Bone marrow (tissue), 2 donors: ENCODE measurements around the gene FSD1.
"Not testable (repeated sequence)": the region's sequence is repeated elsewhere in the genome, so short reads cannot be mapped to it uniquely, and the experiment has no call there.

ENCODE experiments used
- DNase-seq, 2 donors: peaks; one replicate each; lab custom pipeline; 2025; lab: John Stamatoyannopoulos, UW

The FSD1 gene

DNA sequence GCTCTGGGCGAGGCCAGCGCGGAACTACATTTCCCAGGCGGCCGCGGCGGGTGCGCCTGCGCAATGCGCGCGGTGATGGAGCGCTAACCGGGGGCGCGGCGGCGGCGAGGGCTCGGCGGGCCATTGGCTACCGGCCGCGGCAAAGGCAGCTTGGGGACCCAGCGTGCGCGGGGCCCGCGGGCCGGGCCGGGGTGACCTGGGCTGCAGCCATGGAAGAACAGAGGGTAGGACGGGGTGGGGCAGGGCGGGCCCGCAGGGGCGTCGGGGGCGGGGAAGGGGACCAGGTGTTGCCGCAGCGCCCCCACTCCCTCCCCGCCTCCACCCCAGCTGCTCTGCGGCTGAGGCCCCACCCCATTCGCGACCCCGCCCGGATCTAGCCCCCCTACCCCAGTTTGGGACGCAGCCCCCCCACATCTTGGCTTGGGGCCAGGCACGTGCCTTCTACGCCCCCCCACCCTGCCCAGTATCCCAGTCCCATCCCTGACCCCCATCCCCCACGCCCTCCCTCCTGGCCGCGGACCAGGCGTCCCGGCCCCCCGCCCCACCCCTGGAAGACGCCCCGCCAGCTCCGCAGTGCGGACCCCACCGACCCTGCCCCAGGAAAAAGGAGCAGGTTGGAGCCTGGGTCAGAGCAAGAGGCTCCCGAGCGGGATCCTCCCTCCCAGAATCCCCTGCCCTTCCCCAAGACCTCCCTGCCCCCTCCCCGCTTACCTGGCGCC, at the start of gene FSD1:
Gene FSD1 (plus strand): TSS at position 61 of the 719 bp plus-strand sequence. CDS start 149 bp downstream, at position 210.
- DNase-seq: no peak

DNA sequence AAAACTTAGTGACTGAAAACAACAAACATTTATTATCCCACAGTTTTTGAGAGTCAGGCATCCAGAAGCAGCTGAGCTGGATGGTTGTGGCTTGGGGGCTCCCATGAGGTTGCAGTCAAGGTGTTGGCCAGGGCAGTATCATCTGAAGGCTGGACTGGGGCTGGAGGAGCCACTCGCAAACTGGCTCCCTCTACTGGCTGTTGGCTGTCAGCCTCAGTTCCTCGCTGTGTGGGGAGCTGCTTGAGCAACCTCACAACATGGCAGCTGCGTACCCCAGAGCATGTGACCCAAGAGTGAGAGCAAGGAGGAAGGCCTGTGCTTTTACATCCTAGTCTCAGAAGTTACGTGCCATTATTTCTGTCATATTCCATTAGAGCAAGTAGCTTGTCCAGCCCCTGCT, 47.8 kb upstream of the FSD1 start:
- DNase-seq: no peak

GRCh38 chr19:4257025-4257424, 47.4 kb upstream of the FSD1 start:
- DNase-seq: no peak

- no peak for DNase-seq
Observed at GRCh38 chr19:4258181-4258580, 46.2 kb upstream of the FSD1 start.

DNA sequence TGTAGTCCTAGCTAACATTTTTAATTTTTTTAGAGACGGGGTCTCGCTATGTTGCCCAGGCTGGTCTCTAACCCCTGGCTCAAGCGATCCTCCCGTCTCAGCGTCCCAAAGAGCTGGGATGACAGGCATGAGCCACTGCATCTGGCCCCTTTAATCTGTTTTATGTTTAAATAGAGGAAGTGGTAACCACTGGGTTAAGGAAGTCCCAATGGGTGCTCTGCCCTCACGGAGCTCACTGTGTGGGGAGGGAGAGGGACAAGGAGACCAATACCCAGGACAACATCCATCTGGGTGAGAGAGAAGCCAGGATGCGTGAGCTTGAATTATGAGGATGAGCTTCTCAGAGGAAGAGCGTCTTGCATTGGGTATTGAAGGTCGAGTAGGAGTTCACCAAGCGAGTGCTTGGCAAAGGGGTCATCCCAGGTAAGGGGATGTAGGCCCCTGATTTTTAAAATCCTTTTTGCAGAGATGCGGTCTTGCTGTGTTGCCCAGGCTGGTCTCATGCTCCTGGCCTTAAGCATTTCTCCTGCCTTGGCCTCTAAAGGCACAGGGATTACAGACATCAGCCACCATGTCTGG, 43.7 kb upstream of the FSD1 start:
- DNase-seq: no peak

GRCh38 chr19:4264812-4265211, 39.6 kb upstream of the FSD1 start:
- DNase-seq: no peak

- no peak for DNase-seq
Observed at GRCh38 chr19:4266253-4267000, 38.0 kb upstream of the FSD1 start.

- DNase-seq: no peak
Observed at GRCh38 chr19:4267101-4267900, 37.1 kb upstream of the FSD1 start.

- no peak for DNase-seq
Observed at GRCh38 chr19:4267901-4268815, 36.2 kb upstream of the FSD1 start.

DNA sequence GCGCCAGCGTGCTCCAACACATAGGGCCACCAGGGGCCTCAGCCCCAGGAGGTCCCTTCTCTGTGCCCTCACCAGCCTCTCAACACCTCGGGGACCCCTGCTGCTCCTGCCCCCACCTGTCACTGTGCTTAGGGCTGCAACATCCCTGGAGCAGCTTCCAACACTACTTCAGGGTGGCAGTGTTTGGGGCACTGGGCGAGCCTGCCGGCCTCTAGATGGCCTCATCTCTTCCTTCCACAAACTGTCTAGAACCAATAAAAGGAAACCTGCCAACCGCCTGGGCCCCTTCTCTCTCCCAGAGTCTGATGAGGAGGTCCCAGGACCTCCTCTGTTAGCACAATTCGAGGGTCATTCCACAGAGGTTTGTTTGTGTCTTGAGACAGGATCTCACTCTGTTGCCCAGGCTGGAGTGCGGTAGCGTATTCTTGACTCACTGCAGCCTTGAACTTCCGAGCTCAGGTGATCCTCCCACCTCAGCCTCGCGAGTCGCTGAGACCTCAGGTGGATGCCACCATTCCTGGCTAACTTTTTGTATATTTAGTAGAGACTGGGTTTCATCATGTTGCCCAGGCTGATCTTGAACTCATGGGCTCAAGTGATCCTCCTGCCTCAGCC, 35.5 kb upstream of the FSD1 start:
- DNase-seq: no peak

GRCh38 chr19:4272894-4273293, 31.5 kb upstream of the FSD1 start:
- DNase-seq: no peak

- DNase-seq: not testable (repeated sequence)
Observed at GRCh38 chr19:4274321-4274686, 30.1 kb upstream of the FSD1 start.

DNA sequence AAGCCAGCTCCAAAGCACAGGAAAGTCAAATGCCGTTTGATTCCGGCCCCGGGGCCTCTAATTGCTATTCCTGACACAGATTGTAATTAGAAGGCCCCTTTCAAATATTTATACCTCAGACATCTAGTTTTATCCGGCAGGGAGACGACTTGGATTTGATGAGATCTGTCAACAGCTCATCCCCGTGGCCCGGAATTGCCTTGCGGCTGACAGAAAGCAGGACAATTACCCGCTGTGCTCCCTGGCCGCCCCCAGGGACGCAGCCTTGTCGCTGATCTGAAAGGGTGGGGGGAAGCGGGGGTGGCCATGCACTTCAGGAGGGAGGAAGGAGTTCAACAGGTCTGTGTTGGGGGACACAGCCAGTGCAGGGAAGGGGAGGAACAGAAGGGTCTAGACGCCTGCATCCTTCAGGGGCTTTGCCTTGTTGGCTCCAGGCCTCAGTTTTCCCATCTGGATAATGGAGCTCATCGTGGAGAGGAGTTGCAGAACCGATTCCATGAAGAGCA, 27.2 kb upstream of the FSD1 start:
- no peak for DNase-seq

DNA sequence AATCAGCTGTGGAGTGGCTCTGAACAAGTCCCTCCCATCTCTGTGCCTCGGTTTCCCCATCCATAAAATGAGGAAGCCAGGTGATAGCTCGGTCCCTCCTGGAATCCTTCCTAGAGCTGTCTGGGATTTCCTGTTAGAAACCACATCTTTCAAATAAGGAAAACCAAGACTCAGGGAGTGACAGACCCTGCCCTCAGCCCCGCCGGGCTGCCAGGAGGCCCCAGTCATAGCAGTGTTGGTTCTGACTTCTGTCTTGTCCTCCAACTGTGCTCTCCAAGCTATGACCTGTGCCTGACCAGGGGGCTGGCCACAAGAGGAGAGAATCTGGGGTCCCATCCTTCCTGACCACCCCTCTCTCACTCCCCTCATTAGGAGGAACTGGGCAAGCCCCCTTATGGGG, 26.4 kb upstream of the FSD1 start:
- no peak for DNase-seq

GRCh38 chr19:4278419-4279266, 25.8 kb upstream of the FSD1 start, which contains the start of gene SHD:
TSS of gene SHD (plus strand) at chr19:4279266. CDS start at chr19:4280064, 798 bp downstream.
- DNase-seq: no peak

DNA sequence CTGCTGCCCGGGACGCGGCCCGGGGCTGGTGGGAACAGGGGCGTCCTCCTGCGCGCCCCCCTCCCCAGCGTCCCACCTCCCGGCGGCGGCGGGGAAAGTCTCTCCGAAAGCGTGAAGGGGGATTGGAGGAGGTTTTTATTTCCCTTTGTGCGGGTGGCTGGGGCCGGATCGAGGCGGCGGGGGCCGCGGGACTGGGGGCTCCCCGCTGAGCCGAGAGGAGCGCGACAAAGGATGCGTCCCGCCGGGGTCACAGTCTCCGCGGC, 25.2 kb upstream of the FSD1 start:
- no peak for DNase-seq

- no peak for DNase-seq
Observed at GRCh38 chr19:4279530-4280422, 24.6 kb upstream of the FSD1 start.

DNA sequence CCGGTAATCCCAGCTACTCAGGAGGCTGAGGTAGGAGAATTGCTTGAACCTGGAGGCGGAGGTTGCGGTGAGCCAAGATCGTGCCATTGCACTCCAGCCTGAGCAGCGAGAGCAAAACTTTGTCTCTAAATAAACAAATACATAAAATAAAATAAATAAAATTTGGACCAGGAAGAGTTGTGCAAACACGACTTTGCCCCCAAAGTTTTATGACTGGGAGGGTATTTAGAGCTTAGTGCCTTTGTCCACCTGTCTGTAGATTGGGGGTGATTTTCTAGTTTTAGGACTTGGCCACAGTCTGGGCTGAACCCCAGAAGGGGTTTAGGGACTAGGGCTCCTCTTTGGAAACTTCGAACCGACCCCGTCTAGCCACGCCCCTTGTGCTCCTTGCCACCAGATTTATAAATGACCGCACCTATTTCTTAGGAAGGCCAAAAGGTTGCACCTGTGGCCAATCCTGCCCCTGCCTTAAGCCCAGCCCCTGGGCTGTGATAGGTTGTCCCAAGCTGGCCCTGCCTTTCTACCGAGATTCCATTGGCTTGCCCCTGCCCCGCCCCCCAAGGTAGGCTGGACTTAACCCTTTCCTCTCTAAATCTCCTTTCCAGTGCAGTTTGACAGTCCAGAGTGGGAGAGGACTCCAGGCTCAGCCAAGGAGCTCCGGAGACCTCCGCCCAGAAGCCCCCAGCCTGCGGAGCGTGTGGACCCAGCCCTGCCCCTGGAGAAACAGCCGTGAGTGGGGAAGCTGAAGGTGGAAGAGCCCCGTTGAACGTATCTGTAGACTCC, 20.0 kb upstream of the FSD1 start:
- no peak for DNase-seq
